ENCODE measurements around the gene GALNT16.

DNA sequence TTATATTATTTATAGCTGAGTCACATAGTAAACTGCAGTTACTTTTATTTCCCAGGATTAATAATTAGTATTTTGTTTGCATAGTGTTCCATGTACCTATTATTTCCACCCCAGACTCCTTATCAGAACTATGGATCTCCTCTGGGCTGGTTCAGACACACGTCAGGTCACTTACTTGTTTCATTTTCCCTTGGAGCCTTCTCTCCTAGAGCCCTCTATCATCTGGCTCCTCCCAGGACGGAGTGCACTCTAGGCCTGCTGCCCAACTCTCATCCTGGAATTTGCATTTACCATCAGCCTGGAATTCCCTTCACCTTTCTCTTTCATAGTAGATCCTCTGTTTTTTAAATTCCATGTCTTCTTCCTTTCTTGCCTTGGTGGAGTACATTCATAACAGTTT is 28.5 kb upstream of the GALNT16 start:
- TF ChIP-seq, protein P1, sequence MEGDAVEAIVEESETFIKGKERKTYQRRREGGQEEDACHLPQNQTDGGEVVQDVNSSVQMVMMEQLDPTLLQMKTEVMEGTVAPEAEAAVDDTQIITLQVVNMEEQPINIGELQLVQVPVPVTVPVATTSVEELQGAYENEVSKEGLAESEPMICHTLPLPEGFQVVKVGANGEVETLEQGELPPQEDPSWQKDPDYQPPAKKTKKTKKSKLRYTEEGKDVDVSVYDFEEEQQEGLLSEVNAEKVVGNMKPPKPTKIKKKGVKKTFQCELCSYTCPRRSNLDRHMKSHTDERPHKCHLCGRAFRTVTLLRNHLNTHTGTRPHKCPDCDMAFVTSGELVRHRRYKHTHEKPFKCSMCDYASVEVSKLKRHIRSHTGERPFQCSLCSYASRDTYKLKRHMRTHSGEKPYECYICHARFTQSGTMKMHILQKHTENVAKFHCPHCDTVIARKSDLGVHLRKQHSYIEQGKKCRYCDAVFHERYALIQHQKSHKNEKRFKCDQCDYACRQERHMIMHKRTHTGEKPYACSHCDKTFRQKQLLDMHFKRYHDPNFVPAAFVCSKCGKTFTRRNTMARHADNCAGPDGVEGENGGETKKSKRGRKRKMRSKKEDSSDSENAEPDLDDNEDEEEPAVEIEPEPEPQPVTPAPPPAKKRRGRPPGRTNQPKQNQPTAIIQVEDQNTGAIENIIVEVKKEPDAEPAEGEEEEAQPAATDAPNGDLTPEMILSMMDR (IDR thresholded peaks at IDR 0.05): no peak
- TF ChIP-seq EP300 (IDR thresholded peaks at IDR 0.05) (no peak), POLR2A (IDR thresholded peaks at IDR 0.05) (no peak)
